Measurements from ENCODE around the gene RP9. TPM values are rescaled to one million over a fixed set of nuclear protein-coding genes. Genes with fewer than 3 reads are reported as not detected.

Gene RP9
- polyA plus RNA-seq, 2 of the 4 experiments (the other 2 are of a cell fraction), result 25.7 to 51.5 TPM

- Histone ChIP-seq H3K4me1 (peaks cover 21% of the 10 kb centered on the region), H3K4me2 (no peak overlapping the region), H3K4me3 (no peak overlapping the region), H3K9me3 (no peaks in the 10 kb centered on the region), H3K27ac (no peak overlapping the region)
- 92% methylated on average over 1 of the region's 1 CpG for WGBS (ENCODE audit: missing lambda C conversion rate)
- TF ChIP-seq RAD21 (conservative IDR thresholded peaks at IDR 0.05 in 1 of 2, IDR thresholded peaks at IDR 0.05 in 1 of 2) (no peak), GATA3 (IDR thresholded peaks at IDR 0.05; ENCODE audit: borderline replicate concordance) (no peak), NR3C1 (IDR thresholded peaks at IDR 0.05) (no peak), PHF8 (IDR thresholded peaks at IDR 0.05; ENCODE audit: borderline replicate concordance, low read depth) (no peak), ZNF302 (CRISPR knock-in tag; IDR thresholded peaks at IDR 0.05) (no peak), REST (IDR thresholded peaks at IDR 0.05) (no peak), FOXS1 (CRISPR knock-in tag; IDR thresholded peaks at IDR 0.05) (no peak), POLR2AphosphoS2 (conservative IDR thresholded peaks at IDR 0.05; ENCODE audit: low read length) (no peak), ZSCAN20 (CRISPR knock-in tag; IDR thresholded peaks at IDR 0.05) (no peak), JUNB (IDR thresholded peaks at IDR 0.05) (no peak)
- TF ChIP-seq, protein P1, sequence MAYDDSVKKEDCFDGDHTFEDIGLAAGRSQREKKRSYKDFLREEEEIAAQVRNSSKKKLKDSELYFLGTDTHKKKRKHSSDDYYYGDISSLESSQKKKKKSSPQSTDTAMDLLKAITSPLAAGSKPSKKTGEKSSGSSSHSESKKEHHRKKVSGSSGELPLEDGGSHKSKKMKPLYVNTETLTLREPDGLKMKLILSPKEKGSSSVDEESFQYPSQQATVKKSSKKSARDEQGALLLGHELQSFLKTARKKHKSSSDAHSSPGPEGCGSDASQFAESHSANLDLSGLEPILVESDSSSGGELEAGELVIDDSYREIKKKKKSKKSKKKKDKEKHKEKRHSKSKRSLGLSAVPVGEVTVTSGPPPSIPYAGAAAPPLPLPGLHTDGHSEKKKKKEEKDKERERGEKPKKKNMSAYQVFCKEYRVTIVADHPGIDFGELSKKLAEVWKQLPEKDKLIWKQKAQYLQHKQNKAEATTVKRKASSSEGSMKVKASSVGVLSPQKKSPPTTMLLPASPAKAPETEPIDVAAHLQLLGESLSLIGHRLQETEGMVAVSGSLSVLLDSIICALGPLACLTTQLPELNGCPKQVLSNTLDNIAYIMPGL (CRISPR knock-in tag; IDR thresholded peaks at IDR 0.05; ENCODE audit: borderline replicate concordance), result no peak
- ChIA-PET POLR2A (no interaction called here), CTCF (interaction anchor here (0.7 to 1.4 kb wide), 3 partner anchors 38 to 157 kb away, joined by 3 to 4 read pairs (median 3); partner anchors contain the start of genes KBTBD2 and RP9)
- FAIRE-seq (no peak), DNase-seq (ENCODE audit: low read depth in 1 of 2, low spot score in 1 of 2) (no peak), ATAC-seq (no peak)
Measured at GRCh38 chr7:33048704-33049103, 60.5 kb downstream of the RP9 start.

- H3K27ac ChIP-seq, result no peak overlapping the region
- CTCF ChIA-PET, result interaction anchor here (0.7 to 1.4 kb wide), 3 partner anchors 38 to 157 kb away, joined by 3 to 4 read pairs (median 3); partner anchors contain the start of genes KBTBD2 and RP9
- 90% methylated on average over 3 of the region's 3 CpGs for WGBS (ENCODE audit: missing lambda C conversion rate)
- DNase-seq (ENCODE audit: low read depth in 1 of 2, low spot score in 1 of 2) (no peak), FAIRE-seq (no peak), ATAC-seq (no peak)
- H3K4me1 ChIP-seq, result peaks cover 25% of the 10 kb centered on the region
- no peaks in the 10 kb centered on the region for H3K9me3 ChIP-seq
- POLR2A ChIA-PET, result no interaction called here
- no peak overlapping the region for H3K4me2 ChIP-seq
- TF ChIP-seq BCL3 (IDR thresholded peaks at IDR 0.05) (no peak), NPAS2 (CRISPR knock-in tag; IDR thresholded peaks at IDR 0.05; ENCODE audit: borderline replicate concordance) (no peak), NFE2L2 (conservative IDR thresholded peaks at IDR 0.05; ENCODE audit: low read length) (no peak), JUN (IDR thresholded peaks at IDR 0.05) (no peak), HOXB5 (CRISPR knock-in tag; IDR thresholded peaks at IDR 0.05) (no peak), HOXA7 (CRISPR knock-in tag; IDR thresholded peaks at IDR 0.05) (no peak)
- TF ChIP-seq, protein P2, sequence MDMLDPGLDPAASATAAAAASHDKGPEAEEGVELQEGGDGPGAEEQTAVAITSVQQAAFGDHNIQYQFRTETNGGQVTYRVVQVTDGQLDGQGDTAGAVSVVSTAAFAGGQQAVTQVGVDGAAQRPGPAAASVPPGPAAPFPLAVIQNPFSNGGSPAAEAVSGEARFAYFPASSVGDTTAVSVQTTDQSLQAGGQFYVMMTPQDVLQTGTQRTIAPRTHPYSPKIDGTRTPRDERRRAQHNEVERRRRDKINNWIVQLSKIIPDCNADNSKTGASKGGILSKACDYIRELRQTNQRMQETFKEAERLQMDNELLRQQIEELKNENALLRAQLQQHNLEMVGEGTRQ (IDR thresholded peaks at IDR 0.05), result peak; percentile 41; the same call in 1 of the 2 replicates
- H3K4me3 ChIP-seq, result no peak overlapping the region
Measured at GRCh38 chr7:33048257-33048656, 60.9 kb downstream of the RP9 start.

Data from A549 (cell line).